Islet precursor cell (in vitro differentiated cells): Measurements from ENCODE around the gene NFILZ.
"Not testable (repeated sequence)": the region's sequence is repeated elsewhere in the genome, so short reads cannot be mapped to it uniquely, and the experiment has no call there.

ENCODE experiments used
- DNase-seq: peaks from one replicate; pipeline ENCODE4 v3.0.0-alpha.2; 2018

The NFILZ gene

DNA sequence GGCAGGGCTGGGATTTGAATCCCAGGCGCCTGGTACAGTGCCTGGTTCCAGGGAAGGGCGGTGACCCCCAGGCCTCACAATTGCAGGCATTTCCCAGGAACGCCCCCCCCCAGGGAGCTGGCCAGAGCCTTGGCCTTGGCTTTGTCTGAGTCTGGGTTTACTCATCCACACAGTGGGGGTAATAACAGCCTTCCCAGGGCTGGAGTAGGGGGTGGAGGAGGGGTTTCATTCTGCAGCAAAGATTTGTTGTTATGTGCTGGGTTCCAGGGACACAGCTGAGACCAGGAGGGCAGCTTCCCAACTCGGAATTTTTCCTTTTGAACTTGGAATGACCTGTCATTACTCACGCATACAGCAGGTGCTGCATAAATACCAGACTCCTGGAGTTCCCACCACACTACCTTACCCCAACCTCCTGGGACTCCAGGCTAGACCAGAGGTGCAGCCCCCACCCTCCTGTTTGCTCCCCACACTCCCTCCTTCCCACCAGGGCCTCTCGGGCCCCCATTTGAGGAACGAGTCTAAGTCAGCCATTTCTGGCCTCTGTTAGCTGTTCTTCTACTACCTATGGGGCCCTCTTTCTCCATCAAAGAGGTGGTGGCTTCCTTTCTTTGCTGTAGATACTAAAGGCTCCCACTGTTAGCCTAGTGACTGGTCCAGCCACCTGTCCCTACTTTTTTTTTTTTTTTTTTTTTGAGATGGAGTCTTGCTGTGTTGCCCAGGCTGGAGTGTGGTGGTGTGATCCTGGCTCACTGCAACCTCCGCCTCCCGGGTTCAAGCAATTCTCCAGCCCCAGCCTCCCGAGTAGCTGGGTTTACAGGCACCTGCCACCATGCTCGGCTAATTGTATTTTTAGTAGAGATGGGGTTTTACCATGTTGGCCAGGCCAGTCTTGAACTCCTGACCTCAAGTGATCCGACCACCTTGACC lies 18.3 kb upstream of the NFILZ start:
- peak; percentile 72 for DNase-seq

DNA sequence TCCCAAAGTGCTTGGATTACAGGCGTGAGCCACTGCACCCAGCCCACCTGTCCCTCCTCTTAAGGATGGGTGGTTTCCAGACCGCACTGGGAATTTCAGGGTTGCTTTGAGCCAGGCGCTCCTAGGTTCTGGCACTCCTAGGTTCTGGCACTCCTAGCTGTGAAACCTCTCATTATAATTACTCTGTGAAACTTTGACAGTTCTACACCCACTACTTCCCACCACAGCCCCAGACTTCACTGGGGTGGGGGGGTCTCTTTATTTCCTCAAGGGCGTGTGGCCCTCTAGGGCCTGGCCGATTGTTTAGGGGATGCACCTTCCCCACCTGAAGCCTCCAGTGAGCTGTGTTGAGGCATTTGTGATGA lies 17.6 kb upstream of the NFILZ start:
- no peak for DNase-seq

DNA sequence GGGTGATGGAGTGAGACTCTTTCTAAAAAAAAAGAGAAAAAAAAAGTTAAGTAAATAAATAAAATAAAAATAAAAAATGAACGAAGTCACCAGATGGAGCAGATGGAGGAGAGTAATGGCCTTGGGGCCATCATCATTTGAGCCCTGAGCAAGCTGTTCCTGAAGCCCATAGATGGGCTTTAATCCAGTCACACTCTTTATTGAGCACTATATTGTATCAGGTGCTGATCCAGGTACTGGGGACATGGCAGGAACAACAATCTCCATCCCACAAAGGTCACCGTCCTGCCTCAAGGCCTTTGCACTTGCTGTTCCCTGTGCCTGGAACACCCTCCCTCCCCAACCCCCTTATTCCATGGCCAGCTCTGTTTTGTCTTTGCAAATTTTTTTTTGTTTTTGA lies 16.0 kb upstream of the NFILZ start:
- DNase-seq = no peak

DNA sequence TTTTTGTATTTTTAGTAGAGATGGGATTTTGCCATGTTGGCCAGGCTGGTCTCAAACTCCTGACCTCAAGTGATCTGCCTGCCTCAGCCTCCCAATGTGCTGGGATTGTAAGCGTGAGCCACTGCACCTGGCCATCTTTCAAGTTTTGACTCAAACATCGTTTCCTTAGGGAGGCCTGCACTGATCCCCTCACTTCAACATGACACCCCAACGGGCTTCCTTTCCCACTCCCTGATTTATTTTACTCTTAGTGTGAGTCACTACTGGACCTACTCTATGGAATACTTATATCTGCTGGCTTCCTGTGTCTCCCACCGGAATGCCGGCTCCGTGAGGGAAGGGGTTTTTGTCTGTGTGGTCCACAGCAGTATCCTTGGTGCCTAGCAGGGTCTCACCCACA lies 15.4 kb upstream of the NFILZ start:
- no peak for DNase-seq

DNA sequence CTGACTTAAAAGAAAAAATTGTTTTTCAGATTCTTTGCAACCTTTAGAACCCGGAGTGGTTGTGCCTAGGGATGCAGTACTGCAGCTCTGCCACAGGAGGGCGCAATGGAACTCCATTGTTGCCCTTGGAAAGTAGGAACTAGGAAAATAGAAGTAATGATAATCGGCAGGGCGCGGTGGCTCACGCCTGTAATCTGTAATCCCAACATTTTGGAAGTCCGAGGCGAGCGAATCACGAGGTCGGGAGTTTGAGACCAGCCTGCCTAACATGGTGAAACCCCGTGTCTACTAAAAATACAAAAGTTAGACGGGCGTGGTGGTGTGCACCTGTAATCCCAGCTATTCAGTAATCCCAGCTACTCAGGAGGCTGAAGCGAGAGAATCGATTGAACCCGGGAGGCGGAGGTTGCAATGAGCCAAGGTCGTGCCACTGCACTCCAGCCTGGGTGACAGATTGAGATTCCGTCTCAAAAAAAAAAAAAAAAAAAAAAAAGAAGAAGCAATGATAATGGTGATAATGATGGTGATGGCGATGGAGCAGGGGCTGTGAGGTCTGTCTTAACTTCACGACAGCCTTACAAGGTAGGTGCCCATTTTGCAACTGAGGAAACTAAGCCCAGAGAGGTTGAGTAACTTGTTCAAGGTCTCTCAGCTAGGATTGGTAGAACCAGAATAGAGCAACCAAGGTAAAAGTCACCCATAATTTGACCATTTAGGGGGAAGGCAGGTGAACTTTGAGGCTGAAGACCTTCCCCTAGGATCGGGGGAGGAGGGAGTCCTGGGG lies 14.4 kb upstream of the NFILZ start:
- DNase-seq = peak; percentile 73

DNA sequence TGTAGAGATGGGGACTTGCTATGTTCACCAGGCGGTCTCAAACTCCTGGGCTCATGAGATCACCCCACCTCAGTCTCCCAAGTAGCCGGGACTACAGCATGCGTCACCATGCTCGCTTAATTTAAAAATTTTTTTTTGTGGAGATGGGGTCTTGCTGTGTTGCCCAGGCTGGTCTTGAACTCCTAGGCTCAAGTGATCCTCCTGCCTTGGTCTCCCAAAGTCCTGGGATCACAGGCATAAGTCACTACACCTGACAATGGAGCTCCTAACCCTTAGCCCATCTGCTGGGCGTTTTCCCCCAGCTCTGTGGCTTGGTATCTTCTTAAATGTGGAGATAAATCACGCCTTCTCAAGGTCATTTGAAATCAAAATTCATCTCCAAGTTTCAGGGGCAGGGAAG lies 13.6 kb upstream of the NFILZ start:
- DNase-seq = no peak

DNA sequence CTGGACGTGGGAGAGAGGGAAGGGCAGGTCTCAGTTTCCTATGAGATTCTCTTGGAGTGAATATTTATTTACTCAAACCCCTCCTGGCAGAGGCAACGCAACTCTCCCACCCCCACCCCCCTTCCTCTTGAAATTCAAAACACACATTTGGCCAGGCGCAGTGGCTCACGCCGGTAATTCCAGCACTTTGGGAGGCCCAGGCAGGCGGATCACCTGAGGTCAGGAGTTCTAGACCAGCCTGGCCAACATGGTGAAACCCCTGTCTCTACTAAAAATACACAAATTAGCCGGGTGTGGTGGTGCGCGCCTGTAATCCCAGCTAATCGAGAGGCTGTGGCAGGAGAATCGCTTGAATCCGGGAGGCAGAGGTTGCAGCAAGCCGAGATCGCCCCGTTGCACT lies 13.1 kb upstream of the NFILZ start:
- not testable (repeated sequence) for DNase-seq

DNA sequence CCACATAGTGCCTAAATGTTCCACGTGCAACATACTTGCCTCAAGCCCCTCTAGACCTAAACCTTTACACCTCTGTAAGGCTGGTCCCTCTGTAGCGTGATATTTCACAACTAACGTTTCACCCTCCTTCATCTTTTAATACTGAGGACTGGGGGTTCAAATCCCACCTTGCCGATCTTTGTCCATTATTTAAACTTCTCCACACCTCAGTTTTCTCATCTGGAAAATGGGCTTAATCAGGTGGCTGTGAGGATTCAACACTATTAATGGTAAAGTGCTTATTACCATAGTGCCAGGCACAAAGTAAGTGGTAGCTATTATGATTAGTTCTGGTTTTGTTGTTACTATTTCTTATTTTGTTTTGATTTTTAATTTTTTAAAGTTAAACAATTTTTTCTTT lies 12.4 kb upstream of the NFILZ start:
- no peak for DNase-seq

DNA sequence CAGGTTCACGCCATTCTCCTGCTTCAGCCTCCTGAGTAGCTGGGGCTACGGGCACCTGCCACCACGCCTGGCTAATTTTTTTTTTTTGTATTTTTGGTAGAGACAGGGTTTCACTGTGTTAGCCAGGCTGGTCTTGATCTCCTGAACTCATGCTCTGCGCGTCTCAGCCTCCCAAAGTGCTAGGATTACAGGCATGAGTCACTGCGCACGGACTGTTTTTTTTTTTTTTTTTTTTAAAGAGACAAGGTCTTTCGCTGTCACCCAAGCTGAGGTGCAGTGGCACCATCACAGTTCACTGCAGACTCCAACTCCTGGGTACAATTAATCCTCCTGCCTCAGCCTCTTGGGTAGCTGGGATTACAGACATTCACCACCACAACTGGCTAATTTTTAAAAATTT lies 11.7 kb upstream of the NFILZ start:
- no peak for DNase-seq

DNA sequence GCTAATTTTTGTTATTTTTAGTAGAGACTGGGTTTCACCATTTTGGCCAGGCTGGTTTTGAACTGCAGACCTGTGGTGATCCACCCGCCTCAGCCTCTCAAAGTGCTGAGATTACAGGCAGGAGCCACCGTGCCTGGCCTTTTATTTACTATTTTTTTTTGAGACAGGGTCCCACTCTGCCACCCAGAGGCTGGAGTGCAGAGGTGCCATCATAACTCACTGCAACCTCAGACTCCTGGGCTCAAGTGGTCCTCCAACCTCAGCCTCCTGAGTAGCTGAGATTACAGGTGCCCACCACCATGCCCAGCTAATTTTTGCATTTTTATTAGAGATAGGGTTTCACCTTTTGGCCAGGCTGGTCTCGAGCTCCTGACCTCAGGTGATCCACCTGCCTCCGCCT lies 7.5 kb upstream of the NFILZ start:
- not testable (repeated sequence) for DNase-seq

DNA sequence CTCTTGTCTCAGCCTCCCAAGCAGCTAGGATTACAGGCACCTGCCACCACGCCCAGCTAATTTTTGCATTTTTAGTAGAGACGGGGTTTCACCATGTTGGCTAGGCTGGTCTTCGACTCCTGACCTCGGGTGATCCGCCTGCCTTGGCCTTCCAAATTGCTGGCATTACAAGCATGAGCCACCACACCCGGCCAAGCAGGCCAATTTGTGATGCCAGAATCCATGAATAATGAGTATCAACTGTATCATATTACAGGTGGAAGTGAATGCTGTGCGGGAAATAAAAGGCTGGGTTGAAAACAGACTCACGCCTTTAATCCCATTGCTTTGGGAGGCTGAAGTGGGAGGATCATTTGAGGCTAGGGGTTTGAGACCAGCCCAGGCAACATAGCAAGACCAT lies 3.6 kb upstream of the NFILZ start:
- DNase-seq = no peak

DNA sequence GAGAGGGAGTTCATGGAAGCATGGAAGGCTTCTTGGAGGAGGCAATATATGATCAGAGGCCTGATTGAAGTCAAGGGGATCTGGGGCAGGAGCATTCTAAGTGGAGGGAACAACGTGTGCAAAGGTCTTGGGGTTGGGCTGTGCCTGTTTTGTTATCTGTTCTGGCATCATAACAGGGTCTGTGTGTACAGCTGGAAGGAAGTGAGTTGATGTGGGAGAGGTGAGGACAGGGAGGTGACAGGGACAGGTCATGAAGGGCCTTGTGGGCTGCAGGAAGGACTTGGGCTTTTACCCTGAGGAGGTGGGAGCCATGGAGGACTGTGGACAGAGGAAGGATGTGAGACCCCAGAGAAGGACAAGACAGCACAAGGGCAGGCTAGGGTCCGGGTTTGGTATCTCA lies 1.2 kb upstream of the NFILZ start:
- no peak for DNase-seq

DNA sequence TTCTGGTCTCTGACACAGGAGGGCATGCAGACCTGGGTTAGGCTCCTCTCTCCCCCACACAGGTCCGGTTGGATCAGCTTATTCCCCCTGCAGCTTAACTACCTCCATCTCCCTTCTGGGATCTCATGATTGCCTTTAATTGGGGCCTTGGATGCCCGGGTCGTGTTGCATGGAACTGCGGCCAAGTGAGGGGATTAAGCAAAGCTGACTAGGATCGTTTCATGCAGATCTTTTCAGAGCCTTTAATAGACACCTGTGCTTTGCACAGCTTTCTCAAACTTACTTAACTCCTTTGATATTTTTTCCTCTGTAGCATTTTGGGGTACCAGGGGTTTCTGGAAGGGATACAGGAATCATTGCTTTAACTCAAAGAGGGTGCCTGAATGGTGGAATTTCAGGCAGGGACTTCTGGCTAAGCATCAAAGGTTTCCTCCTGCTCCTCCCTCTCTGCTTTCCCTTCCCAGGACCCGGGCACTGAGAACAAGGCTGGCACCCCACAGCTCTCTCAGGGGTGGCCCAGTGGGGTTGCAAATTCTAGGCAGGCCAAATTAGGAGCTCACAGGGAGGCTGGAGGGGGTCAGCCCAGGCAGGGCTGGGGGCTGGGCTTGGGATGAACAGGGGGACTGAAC lies 477 bp downstream of the NFILZ start:
- DNase-seq = no peak

DNA sequence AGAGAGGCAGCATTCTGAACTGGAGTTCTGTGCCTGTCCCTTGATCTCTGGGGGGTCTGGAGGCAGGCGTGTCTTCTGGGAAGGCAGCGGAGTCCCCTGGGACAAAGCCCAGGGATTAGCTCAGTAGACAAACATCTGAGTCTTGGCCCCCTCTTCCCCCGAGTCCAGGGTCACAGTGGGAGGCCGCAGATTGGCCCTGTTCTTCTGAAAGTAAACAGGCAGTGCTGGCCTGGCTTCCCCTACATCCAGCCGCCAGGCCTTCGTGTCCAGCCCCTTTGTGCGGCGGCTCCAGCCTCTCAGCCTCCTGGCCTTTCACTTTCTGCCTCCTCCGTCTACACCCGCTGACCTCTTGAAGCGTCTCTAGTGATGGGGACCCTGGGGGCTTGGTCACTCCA lies 989 bp downstream of the NFILZ start:
- DNase-seq = no peak

DNA sequence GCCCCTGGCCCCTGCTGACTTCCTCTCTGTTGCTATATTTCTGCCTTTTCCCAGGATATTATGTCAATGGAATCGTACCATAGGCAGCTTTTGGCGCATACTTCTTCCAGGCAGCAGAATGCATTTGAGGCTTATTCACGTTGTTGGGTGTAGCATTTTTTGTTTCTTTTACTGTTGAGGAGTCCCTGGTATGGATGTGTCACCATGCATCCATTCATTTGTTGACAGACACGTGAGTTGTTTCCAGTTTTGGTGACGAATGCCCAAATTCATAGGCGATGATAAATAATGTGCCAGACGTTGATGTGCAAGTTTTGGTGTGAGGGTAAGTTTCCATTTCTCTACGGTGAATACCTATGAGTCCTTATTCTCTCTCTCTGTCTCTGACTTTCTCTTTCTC lies 5.0 kb downstream of the NFILZ start:
- no peak for DNase-seq

DNA sequence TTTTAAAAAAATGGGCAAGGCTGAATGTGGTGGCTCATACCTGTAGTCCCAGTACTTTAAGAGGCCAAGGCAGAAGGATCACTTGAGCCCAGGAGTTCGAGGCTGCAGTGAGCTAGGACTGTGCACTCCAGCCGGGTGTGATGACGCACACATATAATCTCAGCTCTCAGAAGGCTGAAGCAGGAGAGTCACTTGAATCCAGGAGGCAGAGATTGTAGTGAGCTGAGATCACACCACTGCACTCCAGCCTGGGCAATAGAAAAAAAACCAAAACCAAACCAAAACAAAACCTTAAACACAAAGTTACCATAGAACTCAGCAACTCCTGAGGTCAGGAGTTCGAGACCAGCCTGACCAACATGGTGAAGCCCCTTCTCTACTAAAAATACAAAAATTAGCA lies 6.6 kb downstream of the NFILZ start:
- not testable (repeated sequence) for DNase-seq

DNA sequence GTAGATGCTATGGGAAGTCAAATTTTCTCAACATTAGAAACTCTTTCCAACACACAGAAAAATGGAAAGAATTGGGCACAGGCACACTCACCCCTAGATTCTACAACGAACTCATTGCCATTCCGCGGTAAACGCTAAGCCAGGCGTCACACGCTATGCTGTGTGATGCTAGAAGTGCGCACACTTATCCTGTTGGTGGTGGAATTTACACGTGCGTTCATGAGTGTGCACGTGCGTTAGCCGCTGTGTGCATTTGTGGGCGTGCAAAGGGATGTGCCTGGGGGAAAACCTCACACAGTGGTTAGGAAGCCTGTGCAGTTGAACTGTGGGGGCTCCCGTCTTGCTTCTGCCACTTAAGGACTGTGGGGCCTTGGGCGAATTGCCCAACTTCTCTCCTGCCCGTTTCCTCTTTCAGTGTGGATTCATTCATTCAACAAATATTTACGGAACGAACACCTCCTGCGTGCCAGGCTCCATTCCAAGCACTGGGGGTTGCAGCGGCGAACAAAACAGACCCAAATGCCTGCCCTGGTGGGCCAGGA lies 7.7 kb downstream of the NFILZ start:
- DNase-seq = no peak

DNA sequence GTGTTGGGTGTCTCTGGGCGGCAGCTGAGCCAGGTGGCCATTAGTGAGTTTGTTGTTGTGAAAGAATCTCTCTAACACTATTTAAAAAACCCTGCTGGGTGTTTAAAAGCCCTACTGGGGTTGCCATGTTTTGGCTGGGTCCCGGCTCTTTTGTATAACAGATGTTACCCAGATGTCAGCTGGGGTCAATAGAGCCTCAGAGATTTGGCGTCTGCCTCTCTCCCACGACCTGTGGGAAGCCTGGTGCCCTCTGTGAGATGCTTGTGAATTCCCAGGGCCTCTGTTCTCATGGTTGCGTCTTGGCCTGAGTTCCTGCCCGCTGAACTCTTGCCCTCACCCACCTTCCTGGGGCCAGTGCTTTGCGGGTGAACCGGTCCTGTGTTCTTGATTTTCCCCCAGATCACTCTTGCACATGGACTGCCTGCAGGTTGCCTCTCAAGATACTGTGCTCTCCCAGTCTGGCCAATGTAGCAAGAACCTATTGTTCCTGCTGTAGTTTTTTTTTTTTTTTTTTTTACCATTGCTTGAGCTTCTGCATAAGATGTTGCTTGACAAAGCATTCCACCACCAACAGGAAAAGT lies 9.5 kb downstream of the NFILZ start:
- DNase-seq = no peak

DNA sequence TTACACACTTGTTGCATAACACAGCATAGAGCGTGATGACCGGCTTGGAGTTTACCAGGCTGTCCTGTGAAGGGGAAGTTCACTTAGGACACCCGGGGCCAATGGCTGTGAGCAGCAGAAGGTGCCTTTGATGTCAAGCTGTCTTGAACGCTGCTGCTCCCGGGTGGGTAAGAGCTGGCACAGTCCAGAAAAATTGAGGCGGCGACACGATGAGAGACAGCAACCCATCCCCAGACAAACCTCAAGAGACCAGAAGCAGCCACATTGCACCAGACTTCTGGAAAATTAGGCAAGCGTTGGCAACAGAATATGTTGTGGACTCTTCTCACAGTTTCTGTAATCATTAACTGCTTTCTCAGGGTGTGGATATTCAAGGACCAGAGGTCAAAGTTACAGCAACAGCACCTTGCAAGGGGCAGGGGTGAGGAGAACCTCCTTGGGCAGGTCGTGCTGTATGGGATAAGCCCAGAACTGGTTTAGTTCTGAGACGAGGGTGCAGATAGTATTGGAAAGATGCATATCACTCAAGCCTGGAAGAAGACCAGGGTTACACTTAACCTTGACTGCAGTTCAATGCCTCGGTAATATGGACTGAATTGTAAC lies 10.1 kb downstream of the NFILZ start:
- DNase-seq = no peak

DNA sequence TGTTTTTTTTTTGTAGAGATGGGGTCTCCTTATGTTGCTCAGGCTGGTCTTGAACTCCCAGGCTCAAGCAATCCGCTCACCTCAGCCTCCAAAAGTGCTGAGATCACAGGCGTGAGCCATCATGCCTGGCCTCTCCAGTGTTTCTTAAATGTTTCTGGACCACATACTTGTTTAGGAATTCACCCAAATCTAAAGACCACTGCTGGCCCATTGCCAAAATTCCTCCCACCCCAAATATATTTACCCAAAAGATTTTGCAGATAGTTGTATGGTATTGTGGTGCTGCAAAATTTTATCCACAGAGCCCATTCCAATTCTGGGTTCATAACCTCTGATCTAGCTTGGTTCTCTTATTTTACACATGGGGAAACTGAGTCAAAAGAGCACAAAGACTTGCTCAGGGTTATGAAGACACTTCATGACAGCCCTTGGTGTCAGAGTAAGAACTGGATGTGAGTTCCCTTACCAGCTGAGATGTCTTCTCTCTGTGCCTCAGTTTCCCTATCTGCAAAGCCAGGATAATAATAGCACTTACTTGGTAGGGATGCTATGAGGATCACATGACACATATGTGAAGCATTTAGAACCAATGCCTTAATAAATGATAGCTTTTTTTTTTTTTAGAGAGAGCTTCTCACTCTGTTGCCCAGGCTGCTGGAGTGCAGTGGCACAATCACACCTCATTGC lies 10.9 kb downstream of the NFILZ start:
- no peak for DNase-seq

DNA sequence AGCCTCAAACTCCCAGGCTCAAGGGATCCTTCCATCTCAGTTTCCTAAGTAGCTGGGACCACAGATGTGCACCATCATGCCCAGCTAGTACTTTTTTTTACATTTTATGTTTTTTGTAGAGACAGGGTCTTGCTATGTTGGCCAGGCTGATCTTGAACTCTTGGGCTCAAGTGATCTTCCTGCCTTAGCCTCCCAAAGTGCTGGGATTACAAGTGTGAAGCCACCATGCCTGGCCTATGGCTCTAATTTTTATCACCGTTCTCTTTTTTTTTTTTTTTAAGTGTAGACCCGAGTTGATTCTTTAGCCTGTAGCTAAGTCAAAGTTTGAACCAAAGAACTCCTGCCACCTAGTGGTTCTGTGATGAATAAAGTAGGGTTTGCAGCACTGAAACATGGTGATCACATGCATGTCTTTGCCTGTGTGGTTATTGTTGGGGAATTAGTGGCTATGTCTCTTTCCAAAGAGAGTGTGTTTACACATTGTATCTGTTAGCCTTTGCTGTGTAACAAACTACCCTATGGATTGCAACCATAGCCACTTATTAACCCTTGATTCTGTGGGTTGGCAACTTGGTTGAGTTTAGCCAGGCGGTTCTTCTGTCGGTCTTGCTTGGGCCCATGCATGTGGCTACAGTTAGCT lies 11.6 kb downstream of the NFILZ start:
- no peak for DNase-seq

DNA sequence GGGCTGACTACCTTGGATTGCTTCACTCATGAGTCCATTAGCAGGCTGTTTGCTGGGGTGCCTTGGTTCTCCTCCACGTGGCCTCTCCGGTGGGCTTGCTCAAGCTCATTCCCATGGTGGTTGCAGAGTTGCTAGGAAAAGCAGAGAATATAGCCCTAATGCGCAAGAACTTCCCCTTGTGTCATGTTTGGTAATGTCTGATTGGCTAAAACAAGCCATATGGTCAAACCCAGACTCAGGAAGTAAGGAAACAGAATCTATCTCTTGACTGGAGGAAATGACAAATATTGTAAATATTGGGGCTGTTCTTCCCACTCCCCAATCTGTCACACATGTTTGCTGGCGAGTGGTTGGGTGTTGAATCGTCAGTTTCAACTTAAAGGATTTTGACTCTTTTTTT lies 12.1 kb downstream of the NFILZ start:
- no peak for DNase-seq
